Measurements from ENCODE around the gene ZNF860.
A peak's percentile ranks its signal among the peaks of the same experiment; 100 is the strongest.

Gene ZNF860

GRCh38 chr3:31981206-31982181, at the start of gene ZNF860, which contains the start of gene OSBPL10:
ZNF860 (plus strand) TSS chr3:31981750; CDS start chr3:31989080, 7,330 bp downstream.
OSBPL10 (minus strand) TSS chr3:31981262; CDS start chr3:31981179, 83 bp downstream.
- Histone ChIP-seq H3K4me1 (ENCODE audit: control insufficient read depth in 5 of 5, insufficient read depth in 5 of 5, low read length in 5 of 5) (peaks cover 0 to 36% (median 22%) of the 10 kb centered on the region in 5 donors), H3K27ac (ENCODE audit: low read depth, low read length) (peak within 1 kb of the TSS; percentile 52), H3K36me3 (ENCODE audit: control insufficient read depth in 5 of 5, insufficient read depth in 5 of 5, low read length in 5 of 5) (no peaks in the 10 kb centered on the region), H3K4me3 (ENCODE audit: low read depth in 1 of 5, low read length in 5 of 5) (peak within 1 kb of the TSS; percentile 79 to 93 (median 81)), H3K9me3 (ENCODE audit: control insufficient read depth in 5 of 5, low read length in 5 of 5) (no peaks in the 10 kb centered on the region), H3K27me3 (ENCODE audit: control insufficient read depth in 5 of 5, insufficient read depth in 4 of 5, low read length in 5 of 5) (peaks cover 0 to 4% (median 0%) of the 10 kb centered on the region in 5 donors), H3K9ac (ENCODE audit: low read length in 5 of 5) (peak within 1 kb of the TSS in 4 of 5 donors; percentile 50 to 68 (median 66))

- Histone ChIP-seq H3K9ac (ENCODE audit: low read length in 5 of 5) (no peak overlapping the region), H3K27ac (ENCODE audit: low read depth, low read length) (no peak overlapping the region), H3K4me1 (ENCODE audit: control insufficient read depth in 5 of 5, insufficient read depth in 5 of 5, low read length in 5 of 5) (peaks cover 0 to 17% (median 0%) of the 10 kb centered on the region in 5 donors), H3K36me3 (ENCODE audit: control insufficient read depth in 5 of 5, insufficient read depth in 5 of 5, low read length in 5 of 5) (no peaks in the 10 kb centered on the region), H3K9me3 (ENCODE audit: control insufficient read depth in 5 of 5, low read length in 5 of 5) (no peaks in the 10 kb centered on the region), H3K4me3 (ENCODE audit: low read depth in 1 of 5, low read length in 5 of 5) (no peak overlapping the region), H3K27me3 (ENCODE audit: control insufficient read depth in 5 of 5, insufficient read depth in 4 of 5, low read length in 5 of 5) (no peaks in the 10 kb centered on the region)
Observed at GRCh38 chr3:31932990-31933389, 48.6 kb upstream of the ZNF860 start.

- no peaks in the 10 kb centered on the region for H3K9me3 ChIP-seq (ENCODE audit: control insufficient read depth in 5 of 5, low read length in 5 of 5)
- H3K27ac ChIP-seq (ENCODE audit: low read depth, low read length) = no peak overlapping the region
- peak overlapping the region in 1 of 5 donors; percentile 7 for H3K9ac ChIP-seq (ENCODE audit: low read length in 5 of 5)
- no peaks in the 10 kb centered on the region for H3K27me3 ChIP-seq (ENCODE audit: control insufficient read depth in 5 of 5, insufficient read depth in 4 of 5, low read length in 5 of 5)
- peaks cover 0 to 17% (median 0%) of the 10 kb centered on the region in 5 donors for H3K4me1 ChIP-seq (ENCODE audit: control insufficient read depth in 5 of 5, insufficient read depth in 5 of 5, low read length in 5 of 5)
- no peak overlapping the region for H3K4me3 ChIP-seq (ENCODE audit: low read depth in 1 of 5, low read length in 5 of 5)
- H3K36me3 ChIP-seq (ENCODE audit: control insufficient read depth in 5 of 5, insufficient read depth in 5 of 5, low read length in 5 of 5) = no peaks in the 10 kb centered on the region
Observed at GRCh38 chr3:31934018-31934417, 47.5 kb upstream of the ZNF860 start.

GRCh38 chr3:31934866-31935265, 46.7 kb upstream of the ZNF860 start:
- Histone ChIP-seq H3K36me3 (ENCODE audit: control insufficient read depth in 5 of 5, insufficient read depth in 5 of 5, low read length in 5 of 5) (no peaks in the 10 kb centered on the region), H3K4me3 (ENCODE audit: low read depth in 1 of 5, low read length in 5 of 5) (no peak overlapping the region), H3K4me1 (ENCODE audit: control insufficient read depth in 5 of 5, insufficient read depth in 5 of 5, low read length in 5 of 5) (peaks cover 0 to 17% (median 0%) of the 10 kb centered on the region in 5 donors), H3K27ac (ENCODE audit: low read depth, low read length) (no peak overlapping the region), H3K9me3 (ENCODE audit: control insufficient read depth in 5 of 5, low read length in 5 of 5) (no peaks in the 10 kb centered on the region), H3K9ac (ENCODE audit: low read length in 5 of 5) (no peak overlapping the region), H3K27me3 (ENCODE audit: control insufficient read depth in 5 of 5, insufficient read depth in 4 of 5, low read length in 5 of 5) (no peaks in the 10 kb centered on the region)

- Histone ChIP-seq H3K27ac (ENCODE audit: low read depth, low read length) (no peak overlapping the region), H3K36me3 (ENCODE audit: control insufficient read depth in 5 of 5, insufficient read depth in 5 of 5, low read length in 5 of 5) (no peaks in the 10 kb centered on the region), H3K4me1 (ENCODE audit: control insufficient read depth in 5 of 5, insufficient read depth in 5 of 5, low read length in 5 of 5) (peaks cover 0 to 24% (median 0%) of the 10 kb centered on the region in 5 donors), H3K4me3 (ENCODE audit: low read depth in 1 of 5, low read length in 5 of 5) (no peak overlapping the region), H3K9me3 (ENCODE audit: control insufficient read depth in 5 of 5, low read length in 5 of 5) (no peaks in the 10 kb centered on the region), H3K9ac (ENCODE audit: low read length in 5 of 5) (no peak overlapping the region), H3K27me3 (ENCODE audit: control insufficient read depth in 5 of 5, insufficient read depth in 4 of 5, low read length in 5 of 5) (no peaks in the 10 kb centered on the region)
Observed at GRCh38 chr3:31936420-31937060, 45.0 kb upstream of the ZNF860 start.

- peaks cover 0 to 26% (median 0%) of the 10 kb centered on the region in 5 donors for H3K4me1 ChIP-seq (ENCODE audit: control insufficient read depth in 5 of 5, insufficient read depth in 5 of 5, low read length in 5 of 5)
- H3K27ac ChIP-seq (ENCODE audit: low read depth, low read length) = no peak overlapping the region
- no peak overlapping the region for H3K9ac ChIP-seq (ENCODE audit: low read length in 5 of 5)
- no peaks in the 10 kb centered on the region for H3K27me3 ChIP-seq (ENCODE audit: control insufficient read depth in 5 of 5, insufficient read depth in 4 of 5, low read length in 5 of 5)
- H3K4me3 ChIP-seq (ENCODE audit: low read depth in 1 of 5, low read length in 5 of 5) = no peak overlapping the region
- no peaks in the 10 kb centered on the region for H3K9me3 ChIP-seq (ENCODE audit: control insufficient read depth in 5 of 5, low read length in 5 of 5)
- no peaks in the 10 kb centered on the region for H3K36me3 ChIP-seq (ENCODE audit: control insufficient read depth in 5 of 5, insufficient read depth in 5 of 5, low read length in 5 of 5)
Observed at GRCh38 chr3:31937225-31937624, 44.3 kb upstream of the ZNF860 start.

- no peak overlapping the region for H3K27ac ChIP-seq (ENCODE audit: low read depth, low read length)
- H3K9ac ChIP-seq (ENCODE audit: low read length in 5 of 5) = no peak overlapping the region
Observed at GRCh38 chr3:31942446-31942845, 39.1 kb upstream of the ZNF860 start.

GRCh38 chr3:31943041-31943440, 38.5 kb upstream of the ZNF860 start:
- Histone ChIP-seq H3K27me3 (ENCODE audit: control insufficient read depth in 5 of 5, insufficient read depth in 4 of 5, low read length in 5 of 5) (peaks cover 0 to 2% (median 0%) of the 10 kb centered on the region in 5 donors), H3K36me3 (ENCODE audit: control insufficient read depth in 5 of 5, insufficient read depth in 5 of 5, low read length in 5 of 5) (no peaks in the 10 kb centered on the region)

More at GRCh38 chr3:31942446-31942845, 39.1 kb upstream of the ZNF860 start:
- Histone ChIP-seq H3K4me3 (ENCODE audit: low read depth in 1 of 5, low read length in 5 of 5) (no peak overlapping the region), H3K9me3 (ENCODE audit: control insufficient read depth in 5 of 5, low read length in 5 of 5) (peaks cover 0 to 3% (median 0%) of the 10 kb centered on the region in 5 donors), H3K27me3 (ENCODE audit: control insufficient read depth in 5 of 5, insufficient read depth in 4 of 5, low read length in 5 of 5) (peaks cover 0 to 2% (median 0%) of the 10 kb centered on the region in 5 donors), H3K36me3 (ENCODE audit: control insufficient read depth in 5 of 5, insufficient read depth in 5 of 5, low read length in 5 of 5) (no peaks in the 10 kb centered on the region), H3K4me1 (ENCODE audit: control insufficient read depth in 5 of 5, insufficient read depth in 5 of 5, low read length in 5 of 5) (peaks cover 0 to 31% (median 12%) of the 10 kb centered on the region in 5 donors)

GRCh38 chr3:31945738-31946052, 35.9 kb upstream of the ZNF860 start:
- no peaks in the 10 kb centered on the region for H3K36me3 ChIP-seq (ENCODE audit: control insufficient read depth in 5 of 5, insufficient read depth in 5 of 5, low read length in 5 of 5)
- peaks cover 0 to 5% (median 3%) of the 10 kb centered on the region in 5 donors for H3K9me3 ChIP-seq (ENCODE audit: control insufficient read depth in 5 of 5, low read length in 5 of 5)
- H3K4me3 ChIP-seq (ENCODE audit: low read depth in 1 of 5, low read length in 5 of 5) = no peak overlapping the region
- peaks cover 0 to 2% (median 0%) of the 10 kb centered on the region in 5 donors for H3K27me3 ChIP-seq (ENCODE audit: control insufficient read depth in 5 of 5, insufficient read depth in 4 of 5, low read length in 5 of 5)
- H3K9ac ChIP-seq (ENCODE audit: low read length in 5 of 5) = no peak overlapping the region
- peak overlapping the region; percentile 49 for H3K27ac ChIP-seq (ENCODE audit: low read depth, low read length)
- H3K4me1 ChIP-seq (ENCODE audit: control insufficient read depth in 5 of 5, insufficient read depth in 5 of 5, low read length in 5 of 5) = peaks cover 0 to 39% (median 12%) of the 10 kb centered on the region in 5 donors

More at GRCh38 chr3:31943041-31943440, 38.5 kb upstream of the ZNF860 start:
- Histone ChIP-seq H3K4me3 (ENCODE audit: low read depth in 1 of 5, low read length in 5 of 5) (no peak overlapping the region), H3K27ac (ENCODE audit: low read depth, low read length) (no peak overlapping the region), H3K9ac (ENCODE audit: low read length in 5 of 5) (no peak overlapping the region), H3K4me1 (ENCODE audit: control insufficient read depth in 5 of 5, insufficient read depth in 5 of 5, low read length in 5 of 5) (peaks cover 0 to 37% (median 12%) of the 10 kb centered on the region in 5 donors), H3K9me3 (ENCODE audit: control insufficient read depth in 5 of 5, low read length in 5 of 5) (peaks cover 0 to 3% (median 0%) of the 10 kb centered on the region in 5 donors)

All from subcutaneous abdominal adipose tissue (tissue), 5 donors.